T-helper 17 cell (primary cell): ENCODE results near the gene PLPPR5. TPM values are rescaled to one million over a fixed set of nuclear protein-coding genes. Genes with fewer than 3 reads are reported as not detected.

ENCODE experiments used
- ATAC-seq: fragments of 150-1000 bp; cut with Tn5 transposase; 2 replicates; pipeline ENCODE4 v1.10.0; 2021; ENCODE audit warnings: mild to moderate bottlenecking, moderate library complexity
- DNase-seq, 3 donors: peaks; one replicate each; pipeline versions ENCODE4 v3.0.0 to v3.0.0-alpha.2; 2020 to 2021
- H3K9me3 ChIP-seq: one replicate; pipeline ENCODE4 v1.7.0; 2013; ENCODE audit warnings: low read length, mild to moderate bottlenecking; ENCODE audit not compliant: control insufficient read depth, poor library complexity, severe bottlenecking
- H3K27ac Mint-ChIP-seq: one replicate; pipeline ENCODE4 v1.8.0; 2022; ENCODE audit warnings: mild to moderate bottlenecking, moderate library complexity, mixed read lengths
- H3K27me3 Mint-ChIP-seq: one replicate; pipeline ENCODE4 v1.8.0; 2022; ENCODE audit warnings: mixed read lengths
- H3K36me3 Mint-ChIP-seq: one replicate; pipeline ENCODE4 v1.8.0; 2022; ENCODE audit warnings: low read depth, mixed read lengths
- H3K4me1 Mint-ChIP-seq: one replicate; pipeline ENCODE4 v1.8.0; 2022; ENCODE audit warnings: mild to moderate bottlenecking, mixed read lengths
- H3K4me3 Mint-ChIP-seq: one replicate; pipeline ENCODE4 v1.8.0; 2022; ENCODE audit warnings: mild to moderate bottlenecking, moderate library complexity, mixed read lengths
- total RNA-seq, 4 donors: library from RNA in 2 of 4; stranded (reverse) in 2 of 4; gene quantifications; one replicate each; pipeline ENCODE4 v1.2.3 and lab custom pipeline; 2022 to 2026

PLPPR5 gene
- total RNA-seq, 2 donors from 2014 or later, result not detected

DNA sequence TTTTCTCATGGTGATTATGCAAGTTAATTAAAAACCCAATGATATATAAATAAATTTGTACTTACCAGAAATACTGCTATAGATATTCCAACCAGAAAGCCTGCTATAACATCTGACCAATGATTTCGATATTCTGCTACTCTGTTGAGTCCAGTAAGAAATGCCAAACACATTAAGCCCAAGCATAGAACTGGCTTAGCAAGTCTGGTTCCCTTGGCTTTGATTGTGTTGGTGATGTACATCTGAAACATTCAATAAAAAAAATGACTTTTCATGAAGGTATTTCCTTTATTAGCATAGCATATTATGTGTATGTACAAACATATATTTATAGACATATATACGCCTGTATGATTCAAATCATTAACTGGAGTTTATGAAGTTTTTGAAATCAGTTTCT lies 82.8 kb downstream of the PLPPR5 start:
- Mint-ChIP-seq H3K4me3 (no peak overlapping the region), H3K4me1 (peaks cover 4% of the 10 kb centered on the region), H3K27me3 (no peaks in the 10 kb centered on the region), H3K36me3 (no peaks in the 10 kb centered on the region), H3K27ac (no peak overlapping the region)
- H3K9me3 ChIP-seq, result no peaks in the 10 kb centered on the region
- ATAC-seq (no peak), DNase-seq (no peak)

DNA sequence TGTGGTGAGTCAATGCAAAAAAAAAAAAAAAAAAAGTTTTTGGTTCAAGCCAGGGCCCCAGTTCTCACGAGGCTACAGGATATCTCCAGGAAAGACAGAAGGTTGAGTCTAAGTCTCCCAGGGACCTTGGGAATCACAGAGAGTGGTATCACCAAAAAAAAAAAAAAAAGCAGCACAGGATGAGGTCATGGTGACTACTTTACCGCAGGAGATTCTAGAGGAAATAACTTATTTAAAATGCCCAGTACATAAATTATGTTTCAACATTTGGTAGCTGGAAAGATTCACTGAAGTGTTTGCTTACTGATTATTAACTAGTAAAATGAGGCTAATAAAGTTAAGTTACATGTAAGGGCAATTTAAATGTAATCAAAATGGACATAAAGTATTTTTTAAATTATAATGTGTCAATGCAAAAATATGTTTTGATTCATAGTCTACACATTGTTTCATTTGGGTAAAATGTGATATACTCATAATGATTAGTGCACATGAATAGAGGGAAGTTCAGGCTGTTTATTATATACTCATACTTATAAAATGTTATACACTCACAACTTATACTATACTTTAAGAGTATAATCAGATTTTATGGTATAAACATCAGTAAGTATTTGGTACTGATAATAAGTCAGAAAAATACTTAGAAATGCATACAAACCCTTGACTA lies 84.1 kb downstream of the PLPPR5 start:
- Mint-ChIP-seq H3K27ac (no peak overlapping the region), H3K27me3 (no peaks in the 10 kb centered on the region), H3K4me1 (peaks cover 4% of the 10 kb centered on the region), H3K36me3 (no peaks in the 10 kb centered on the region), H3K4me3 (no peak overlapping the region)
- DNase-seq (no peak), ATAC-seq (no peak)
- no peaks in the 10 kb centered on the region for H3K9me3 ChIP-seq

DNA sequence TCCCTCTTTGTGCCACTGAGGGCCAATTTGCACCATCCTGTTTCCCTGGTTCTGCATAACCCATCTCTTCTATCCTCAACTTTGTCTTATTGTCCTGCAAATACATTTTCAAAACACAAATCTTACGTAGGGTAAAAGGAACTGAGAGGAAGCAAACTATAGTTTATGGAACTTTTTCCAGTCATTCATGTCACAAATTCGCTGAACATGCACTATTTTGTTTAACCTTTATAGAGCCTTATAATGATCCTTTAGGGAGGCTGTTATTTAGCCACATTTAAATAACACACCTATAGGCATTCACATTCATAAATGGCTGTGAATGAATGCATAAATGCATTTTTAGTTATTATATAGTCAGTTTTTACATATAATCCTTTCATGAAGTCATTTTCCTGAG lies 85.0 kb downstream of the PLPPR5 start:
- H3K9me3 ChIP-seq, result no peaks in the 10 kb centered on the region
- Mint-ChIP-seq H3K4me3 (no peak overlapping the region), H3K27ac (no peak overlapping the region), H3K4me1 (peaks cover 4% of the 10 kb centered on the region), H3K36me3 (no peaks in the 10 kb centered on the region), H3K27me3 (no peaks in the 10 kb centered on the region)
- no peak for DNase-seq
- no peak for ATAC-seq

DNA sequence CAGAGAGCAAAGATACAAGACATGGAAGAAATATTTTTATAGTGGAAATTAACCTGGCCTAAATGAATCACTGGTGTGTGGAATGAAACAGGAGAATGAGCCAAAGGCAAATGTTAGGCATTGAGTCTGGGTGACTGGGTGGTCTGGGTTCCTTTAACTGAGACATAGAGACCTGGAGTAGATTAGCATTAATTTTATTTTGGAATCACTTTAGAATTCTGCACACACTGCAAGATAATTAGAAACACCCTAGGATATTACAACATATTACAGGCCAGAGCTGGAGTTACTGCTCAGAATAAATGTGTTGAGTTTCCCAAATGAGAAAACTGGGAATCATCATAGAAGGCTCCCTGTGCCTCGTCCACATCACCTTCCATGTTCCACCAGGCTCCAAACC lies 85.5 kb downstream of the PLPPR5 start:
- H3K27ac Mint-ChIP-seq, result no peak overlapping the region
- no peaks in the 10 kb centered on the region for H3K36me3 Mint-ChIP-seq
- H3K9me3 ChIP-seq, result no peaks in the 10 kb centered on the region
- DNase-seq, result no peak
- ATAC-seq, result no peak
- no peaks in the 10 kb centered on the region for H3K27me3 Mint-ChIP-seq
- peaks cover 4% of the 10 kb centered on the region for H3K4me1 Mint-ChIP-seq
- no peak overlapping the region for H3K4me3 Mint-ChIP-seq

DNA sequence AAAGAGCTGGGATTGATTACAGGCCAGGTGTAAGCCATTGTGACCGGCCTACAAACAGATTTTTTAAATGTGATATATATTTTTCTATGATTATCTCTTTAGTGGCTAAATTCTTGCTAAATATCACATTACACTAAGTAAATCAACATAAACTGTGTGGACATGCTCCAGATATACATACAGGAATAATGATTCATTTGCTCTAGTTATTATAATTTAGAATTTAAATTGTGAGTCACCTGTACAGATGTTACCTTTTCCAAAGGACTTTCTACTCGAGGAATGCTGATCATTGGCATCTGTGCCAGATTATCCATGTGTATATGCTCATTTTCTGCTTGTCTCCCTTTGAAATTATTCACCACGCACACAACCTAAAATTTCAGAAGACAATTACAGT lies 90.1 kb downstream of the PLPPR5 start:
- no peak overlapping the region for H3K4me3 Mint-ChIP-seq
- H3K9me3 ChIP-seq, result no peaks in the 10 kb centered on the region
- no peak overlapping the region for H3K27ac Mint-ChIP-seq
- no peaks in the 10 kb centered on the region for H3K36me3 Mint-ChIP-seq
- peaks cover 4% of the 10 kb centered on the region for H3K4me1 Mint-ChIP-seq
- H3K27me3 Mint-ChIP-seq, result no peaks in the 10 kb centered on the region
- DNase-seq (no peak), ATAC-seq (no peak)

DNA sequence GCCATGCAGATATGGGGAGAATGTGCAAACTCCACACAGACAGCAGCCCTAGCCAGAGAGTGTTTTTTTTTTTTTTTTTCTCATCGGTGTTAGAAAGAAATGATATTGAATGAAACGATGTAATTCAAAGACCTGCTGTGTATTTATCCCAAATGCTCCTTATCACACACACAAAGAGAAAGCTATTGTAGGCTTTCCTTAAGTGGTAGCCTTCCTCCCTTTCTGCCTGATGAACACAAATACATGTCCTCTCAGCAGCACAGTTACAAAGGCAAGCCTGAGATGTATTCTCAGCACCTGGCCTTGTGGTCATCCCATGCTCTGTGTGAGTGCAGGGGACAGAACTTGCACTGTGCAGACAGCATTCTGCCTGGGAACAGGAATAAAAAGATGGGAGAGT lies 93.8 kb downstream of the PLPPR5 start:
- Mint-ChIP-seq H3K27ac (no peak overlapping the region), H3K4me1 (no peaks in the 10 kb centered on the region), H3K27me3 (no peaks in the 10 kb centered on the region), H3K36me3 (no peaks in the 10 kb centered on the region), H3K4me3 (no peak overlapping the region)
- H3K9me3 ChIP-seq, result no peaks in the 10 kb centered on the region
- DNase-seq (no peak), ATAC-seq (no peak)

DNA sequence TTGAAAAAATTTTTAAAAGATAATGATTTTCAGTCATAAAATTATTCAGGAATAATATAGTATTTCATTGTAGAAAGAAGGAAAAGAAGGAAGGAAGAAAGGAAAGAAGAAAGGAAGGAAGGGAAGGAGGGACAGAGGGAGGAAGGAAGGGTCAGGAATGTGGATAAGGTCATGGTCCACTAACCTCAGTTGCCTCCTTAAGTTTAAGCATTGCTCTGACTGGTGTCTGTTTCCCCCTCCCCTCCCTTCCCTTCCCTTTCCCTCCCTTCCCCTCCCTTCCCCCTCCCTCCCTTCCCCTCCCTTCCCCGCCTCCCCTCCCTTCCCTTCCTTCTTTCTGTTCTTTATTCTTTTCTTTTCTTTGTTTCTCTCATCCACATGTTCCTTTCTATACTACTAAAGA lies 95.7 kb downstream of the PLPPR5 start:
- DNase-seq, result no peak
- no peak for ATAC-seq
- H3K4me3 Mint-ChIP-seq, result no peak overlapping the region
- H3K27ac Mint-ChIP-seq, result no peak overlapping the region
- no peaks in the 10 kb centered on the region for H3K36me3 Mint-ChIP-seq
- H3K9me3 ChIP-seq, result no peaks in the 10 kb centered on the region
- H3K27me3 Mint-ChIP-seq, result no peaks in the 10 kb centered on the region
- no peaks in the 10 kb centered on the region for H3K4me1 Mint-ChIP-seq

DNA sequence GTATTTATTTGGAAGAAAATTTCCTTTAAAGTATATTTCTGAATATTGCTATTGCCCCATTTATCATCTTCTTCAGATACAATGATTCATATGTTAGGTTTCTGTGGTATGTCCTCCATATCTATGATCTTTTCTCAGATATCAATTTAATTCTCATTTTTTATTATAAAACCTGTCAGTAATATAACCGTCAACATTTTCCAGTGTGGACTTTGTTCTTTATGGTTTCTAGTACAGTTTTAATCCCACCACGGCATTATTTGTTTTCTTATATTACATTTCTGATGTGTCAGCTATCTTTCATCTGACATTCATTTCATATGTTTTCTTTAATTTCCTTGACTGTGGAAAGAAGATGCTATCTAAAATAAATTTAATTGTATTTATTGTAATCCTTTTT lies 97.9 kb downstream of the PLPPR5 start:
- Mint-ChIP-seq H3K27ac (no peak overlapping the region), H3K36me3 (no peaks in the 10 kb centered on the region), H3K4me3 (no peak overlapping the region), H3K27me3 (no peaks in the 10 kb centered on the region), H3K4me1 (peaks cover 2% of the 10 kb centered on the region)
- no peaks in the 10 kb centered on the region for H3K9me3 ChIP-seq
- DNase-seq, result no peak
- ATAC-seq, result no peak

DNA sequence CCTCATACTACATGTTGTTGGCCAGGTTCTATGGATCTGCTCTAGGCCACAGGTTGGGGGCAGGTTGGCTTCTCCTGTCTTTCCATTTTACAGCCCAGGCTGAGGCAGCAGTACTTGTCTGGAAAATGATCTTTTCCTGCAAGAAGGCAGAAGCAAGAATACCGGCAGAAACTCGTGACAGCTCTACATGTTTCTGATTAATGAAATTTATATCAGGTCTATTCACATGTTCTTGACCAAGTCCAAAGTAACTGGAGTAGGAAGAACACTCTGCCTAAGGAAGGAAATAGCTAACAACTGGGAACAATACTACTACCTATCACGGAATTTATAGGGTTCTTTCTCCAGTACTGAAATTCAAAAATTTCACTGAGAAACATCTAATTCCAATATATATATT lies 98.3 kb downstream of the PLPPR5 start:
- ATAC-seq (no peak), DNase-seq (no peak)
- H3K4me3 Mint-ChIP-seq, result no peak overlapping the region
- H3K9me3 ChIP-seq, result no peaks in the 10 kb centered on the region
- H3K4me1 Mint-ChIP-seq, result peaks cover 2% of the 10 kb centered on the region
- no peak overlapping the region for H3K27ac Mint-ChIP-seq
- H3K36me3 Mint-ChIP-seq, result no peaks in the 10 kb centered on the region
- H3K27me3 Mint-ChIP-seq, result no peaks in the 10 kb centered on the region

DNA sequence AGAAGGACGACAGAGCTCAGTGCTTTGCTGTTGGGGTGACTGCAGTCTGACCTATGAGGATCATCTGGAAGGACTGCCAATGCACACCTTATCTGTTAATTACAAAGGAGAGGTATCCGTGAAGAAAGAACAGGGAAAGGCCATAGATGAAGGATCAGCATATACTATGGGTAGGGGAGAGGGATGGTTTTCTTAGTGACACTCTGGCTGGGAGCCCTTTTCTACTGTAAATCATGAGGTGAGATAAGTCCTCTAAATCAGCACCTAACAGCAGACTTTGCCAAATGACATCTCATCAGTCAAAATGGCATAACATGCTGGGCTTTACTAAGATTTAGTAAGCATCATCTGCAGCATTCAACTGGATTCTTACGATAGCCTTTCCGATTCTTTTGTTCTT lies 100.0 kb downstream of the PLPPR5 start:
- no peaks in the 10 kb centered on the region for H3K27me3 Mint-ChIP-seq
- no peak for DNase-seq
- peaks cover 2% of the 10 kb centered on the region for H3K36me3 Mint-ChIP-seq
- H3K9me3 ChIP-seq, result no peaks in the 10 kb centered on the region
- no peak overlapping the region for H3K27ac Mint-ChIP-seq
- H3K4me1 Mint-ChIP-seq, result peaks cover 2% of the 10 kb centered on the region
- ATAC-seq, result no peak
- H3K4me3 Mint-ChIP-seq, result no peak overlapping the region

DNA sequence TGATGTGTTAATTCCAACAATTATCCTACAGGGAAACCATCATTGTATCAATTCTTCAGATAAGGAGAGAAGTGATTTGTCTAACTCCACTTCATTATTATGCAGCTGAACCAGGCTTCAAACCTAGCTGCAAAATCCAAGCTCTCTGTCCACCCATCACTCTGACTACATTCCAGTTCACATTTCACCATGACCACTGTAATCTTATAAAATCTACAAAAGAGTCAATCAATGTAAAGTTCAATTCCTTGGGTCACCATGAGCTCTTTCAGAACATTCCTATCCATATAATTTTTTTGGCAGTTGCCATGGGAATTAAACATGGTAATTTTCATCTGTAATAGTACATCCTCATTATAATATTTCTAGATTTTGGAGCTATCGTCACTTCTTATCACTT lies 100.9 kb downstream of the PLPPR5 start:
- H3K4me3 Mint-ChIP-seq, result no peak overlapping the region
- no peaks in the 10 kb centered on the region for H3K27me3 Mint-ChIP-seq
- ATAC-seq, result no peak

DNA sequence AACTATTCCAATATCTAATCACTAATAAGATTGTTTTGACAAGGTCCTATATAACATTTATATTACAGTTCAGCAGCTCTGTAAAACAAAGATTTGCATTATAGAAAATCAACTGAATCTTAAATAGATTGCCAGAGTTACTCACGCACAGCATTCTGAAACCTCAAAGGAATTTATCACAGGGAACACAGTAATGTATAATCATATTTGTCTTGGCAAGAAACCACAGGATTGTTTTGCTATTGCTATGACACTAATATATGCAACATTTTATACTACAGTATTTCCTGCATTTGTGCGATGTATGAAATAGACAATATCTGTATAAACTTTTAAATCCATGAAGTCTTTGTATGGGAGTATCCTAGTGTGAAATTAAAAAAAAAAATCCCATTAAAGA lies 101.4 kb downstream of the PLPPR5 start:
- Mint-ChIP-seq H3K4me3 (no peak overlapping the region), H3K27me3 (no peaks in the 10 kb centered on the region), H3K27ac (peak overlapping the region; percentile 14), H3K36me3 (peaks cover 2% of the 10 kb centered on the region), H3K4me1 (peaks cover 2% of the 10 kb centered on the region)
- DNase-seq (no peak), ATAC-seq (no peak)
- H3K9me3 ChIP-seq, result no peaks in the 10 kb centered on the region

More for the DNA sequence above, 100.9 kb downstream of the PLPPR5 start:
- peaks cover 2% of the 10 kb centered on the region for H3K36me3 Mint-ChIP-seq
- no peak for DNase-seq
- H3K9me3 ChIP-seq, result no peaks in the 10 kb centered on the region
- H3K4me1 Mint-ChIP-seq, result peaks cover 2% of the 10 kb centered on the region
- H3K27ac Mint-ChIP-seq, result no peak overlapping the region

DNA sequence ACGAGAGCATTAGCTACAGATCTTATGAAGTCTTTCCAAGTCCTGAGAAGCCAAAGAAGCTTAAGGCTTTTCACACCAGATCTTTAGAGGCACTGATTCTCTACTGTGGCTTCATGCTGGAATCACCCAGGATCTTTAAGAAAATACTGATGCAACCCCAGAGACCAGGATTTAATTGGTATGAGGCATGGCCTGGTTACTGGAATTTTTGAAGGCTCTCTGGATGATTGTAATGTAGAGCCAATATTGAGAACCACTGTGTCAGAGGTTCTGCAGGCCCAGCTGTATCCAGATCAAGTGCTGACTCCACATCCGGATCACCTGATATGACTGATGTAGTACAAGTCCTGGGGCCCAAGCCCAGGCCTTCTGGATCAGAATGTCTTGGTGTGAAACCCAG lies 105.7 kb downstream of the PLPPR5 start:
- DNase-seq, result no peak
- Mint-ChIP-seq H3K36me3 (peaks cover 2% of the 10 kb centered on the region), H3K27ac (no peak overlapping the region), H3K4me3 (no peak overlapping the region), H3K27me3 (no peaks in the 10 kb centered on the region), H3K4me1 (peaks cover 2% of the 10 kb centered on the region)
- ATAC-seq, result no peak
- H3K9me3 ChIP-seq, result no peaks in the 10 kb centered on the region

DNA sequence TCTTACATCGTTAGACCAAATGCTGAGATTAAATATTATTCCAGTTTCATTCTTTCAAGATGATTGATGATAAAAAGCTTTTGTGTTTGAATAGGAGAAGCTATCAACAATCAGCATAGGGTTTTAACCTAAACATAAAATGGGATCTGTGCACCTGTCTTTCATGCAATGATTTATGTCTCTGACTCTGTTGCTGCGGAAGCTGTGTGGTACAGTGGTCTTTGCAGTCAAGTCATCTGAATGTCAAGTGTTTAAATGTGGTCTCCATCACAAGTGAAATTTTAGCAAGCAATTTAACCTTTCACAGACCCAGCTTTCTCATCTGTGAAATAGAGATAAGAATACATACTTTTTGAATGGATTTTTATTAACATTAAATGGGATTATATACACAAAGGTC lies 107.2 kb downstream of the PLPPR5 start:
- Mint-ChIP-seq H3K36me3 (peaks cover 2% of the 10 kb centered on the region), H3K27me3 (no peaks in the 10 kb centered on the region), H3K27ac (no peak overlapping the region), H3K4me1 (no peaks in the 10 kb centered on the region), H3K4me3 (no peak overlapping the region)
- ATAC-seq (no peak), DNase-seq (no peak)
- no peaks in the 10 kb centered on the region for H3K9me3 ChIP-seq
